H1 (cell line): Measurements from ENCODE around the gene SSBP3. TPM values are rescaled to one million over a fixed set of nuclear protein-coding genes. Genes with fewer than 3 reads are reported as not detected.
A peak's percentile ranks its signal among the peaks of the same experiment; 100 is the strongest.

Experiments used
- CTCF ChIA-PET: fragments of 300-600 bp; sonication (Branson Sonifier 250); formaldehyde crosslinking; loops from one replicate; lab custom pipeline; 2021; ENCODE audit not compliant: partially characterized antibody; lab: Charles Lee
- POLR2A ChIA-PET: fragments of 300-600 bp; sonication (Branson Sonifier 250); formaldehyde crosslinking; loops from one replicate; lab custom pipeline; 2021; ENCODE audit warnings: inconsistent platforms; ENCODE audit not compliant: partially characterized antibody; lab: Charles Lee
- DNase-seq, 2 experiments: peaks; one replicate each; pipeline versions ENCODE4 v3.0.0 to v3.0.0-alpha.2; 2010 to 2022; ENCODE audit warnings: low spot score in 2 of 2, low read depth in 1 of 2, mixed read lengths in 1 of 2
- FAIRE-seq: peaks from 2 replicates; lab custom pipeline; 2011; peaks lifted over from hg19 to GRCh38; lab: Jason Lieb, UNC
- H2AFZ ChIP-seq: 2 replicates; pipeline ENCODE4 v1.8.1; 2012; ENCODE audit warnings: low read length, inconsistent platforms
- H2AK5ac ChIP-seq: 2 replicates; pipeline ENCODE4 v1.6.1; 2013; ENCODE audit warnings: low read depth, low read length
- H2BK120ac ChIP-seq: replicated peaks from 2 replicates; pipeline ENCODE3; 2013; ENCODE audit warnings: low read depth, low read length, inconsistent platforms
- H2BK12ac ChIP-seq: 2 replicates; pipeline ENCODE4 v1.6.1; 2013; ENCODE audit warnings: low read depth, low read length
- H2BK15ac ChIP-seq: 2 replicates; pipeline ENCODE4 v1.6.1; 2013; ENCODE audit warnings: low read length
- H2BK20ac ChIP-seq: 2 replicates; pipeline ENCODE4 v1.6.1; 2013; ENCODE audit warnings: low read length
- H2BK5ac ChIP-seq: 2 replicates; pipeline ENCODE4 v1.6.1; 2013; ENCODE audit warnings: low read depth, low read length
- H3K14ac ChIP-seq: 2 replicates; pipeline ENCODE4 v1.6.1; 2013; ENCODE audit warnings: inconsistent platforms; ENCODE audit not compliant: insufficient read length
- H3K18ac ChIP-seq: 2 replicates; pipeline ENCODE4 v1.6.1; 2013; ENCODE audit warnings: low read length; ENCODE audit errors: extremely low read depth
- H3K23ac ChIP-seq: 2 replicates; pipeline ENCODE4 v1.6.1; 2013; ENCODE audit warnings: inconsistent platforms; ENCODE audit not compliant: insufficient read length
- H3K23me2 ChIP-seq: 2 replicates; pipeline ENCODE4 v1.6.1; 2013; ENCODE audit warnings: low read depth, low read length
- H3K27ac ChIP-seq: 2 replicates; pipeline ENCODE4 v1.6.1; 2011; ENCODE audit warnings: low read depth, low read length, inconsistent platforms
- H3K27me3 ChIP-seq, 4 experiments: replicated peaks in 1 of 4; 1 replicate in 1 of 4; 2 replicates in 3 of 4; pipeline versions ENCODE4 v1.6.1 to v1.8.1; 2011 to 2013; ENCODE audit warnings: low read length in 3 of 4, mild to moderate bottlenecking in 3 of 4, inconsistent platforms in 2 of 4, mixed read lengths in 2 of 4, moderate library complexity in 1 of 4; ENCODE audit not compliant: control insufficient read depth in 3 of 4, insufficient read depth in 3 of 4; ENCODE audit errors: extremely low read depth in 1 of 4
- H3K36me3 ChIP-seq, 4 experiments: 2 replicates each; pipeline versions ENCODE4 v1.6.1 to v1.8.1; 2011 to 2013; ENCODE audit warnings: mild to moderate bottlenecking in 4 of 4, low read length in 3 of 4, moderate library complexity in 2 of 4, control low read depth in 1 of 4, inconsistent platforms in 1 of 4; ENCODE audit not compliant: insufficient read depth in 4 of 4, control insufficient read depth in 2 of 4
- H3K4ac ChIP-seq: replicated peaks from 2 replicates; pipeline ENCODE3; 2013; ENCODE audit warnings: low read length, low read depth, mixed read lengths, inconsistent platforms; ENCODE audit not compliant: insufficient read length
- H3K4me1 ChIP-seq, 4 experiments: replicated peaks in 1 of 4; 1 replicate in 1 of 4; 2 replicates in 3 of 4; pipeline versions ENCODE4 v1.6.1 to v1.8.1; 2011 to 2013; ENCODE audit warnings: low read length in 3 of 4, inconsistent platforms in 2 of 4, mixed read lengths in 1 of 4; ENCODE audit not compliant: insufficient read depth in 4 of 4, control insufficient read depth in 3 of 4
- H3K4me2 ChIP-seq, 2 experiments: 2 replicates each; pipeline versions ENCODE4 v1.6.1 to v1.8.1; 2011 to 2013; ENCODE audit warnings: low read depth in 2 of 2, low read length in 2 of 2, control low read depth in 1 of 2, inconsistent platforms in 1 of 2, mild to moderate bottlenecking in 1 of 2; ENCODE audit not compliant: insufficient read depth in 1 of 2
- H3K4me3 ChIP-seq, 4 experiments: fragments of 200-600, 300-600 bp in 1 of 4; sonication (generic), shearing (Covaris generic), sonication (Bioruptor Twin) in 1 of 4; 2 replicates each; pipeline versions ENCODE4 v1.5.1 to v1.8.1; 2011 to 2016; ENCODE audit warnings: low read length in 4 of 4, low read depth in 3 of 4, control low read depth in 2 of 4, inconsistent platforms in 2 of 4, mild to moderate bottlenecking in 2 of 4, mixed read lengths in 1 of 4, moderate library complexity in 1 of 4; ENCODE audit not compliant: insufficient read depth in 2 of 4; ENCODE audit errors: extremely low read depth in 1 of 4
- H3K56ac ChIP-seq: replicated peaks from 2 replicates; pipeline ENCODE3; 2013; ENCODE audit warnings: low read depth, mild to moderate bottlenecking, mixed read lengths, low read length, inconsistent platforms; ENCODE audit not compliant: insufficient read length
- H3K79me1 ChIP-seq: 2 replicates; pipeline ENCODE4 v1.6.1; 2013; ENCODE audit warnings: low read depth, low read length, control low read depth
- H3K79me2 ChIP-seq, 2 experiments: 2 replicates each; pipeline versions ENCODE4 v1.6.1 to v1.8.1; 2012 to 2013; ENCODE audit warnings: low read length in 2 of 2, mild to moderate bottlenecking in 2 of 2, inconsistent platforms in 1 of 2; ENCODE audit not compliant: insufficient read depth in 2 of 2, control insufficient read depth in 1 of 2
- H3K9ac ChIP-seq, 4 experiments: replicated peaks in 1 of 4; 1 replicate in 1 of 4; 2 replicates in 3 of 4; pipeline versions ENCODE4 v1.6.1 to v1.8.1; 2011 to 2013; ENCODE audit warnings: low read depth in 3 of 4, low read length in 3 of 4, control low read depth in 2 of 4, mild to moderate bottlenecking in 2 of 4, moderate library complexity in 2 of 4, inconsistent platforms in 1 of 4; ENCODE audit errors: extremely low read depth in 1 of 4
- H3K9me3 ChIP-seq, 2 experiments: 2 replicates each; pipeline versions ENCODE4 v1.6.1 to v1.8.1; 2012 to 2013; ENCODE audit warnings: mild to moderate bottlenecking in 2 of 2, moderate library complexity in 2 of 2, control low read depth in 1 of 2, inconsistent platforms in 1 of 2, low read depth in 1 of 2, low read length in 1 of 2, mixed read lengths in 1 of 2; ENCODE audit not compliant: insufficient read depth in 2 of 2
- H4K20me1 ChIP-seq, 2 experiments: replicated peaks in 1 of 2; 2 replicates each; pipeline versions ENCODE3 to v1.8.1; 2011 to 2013; ENCODE audit warnings: inconsistent platforms in 2 of 2, low read length in 2 of 2, mild to moderate bottlenecking in 1 of 2; ENCODE audit not compliant: insufficient read depth in 2 of 2, control insufficient read depth in 1 of 2
- H4K5ac ChIP-seq: 2 replicates; pipeline ENCODE4 v1.6.1; 2013; ENCODE audit warnings: low read length, low read depth, mixed read lengths, inconsistent platforms; ENCODE audit not compliant: insufficient read length
- H4K8ac ChIP-seq: 2 replicates; pipeline ENCODE4 v1.8.0; 2013; ENCODE audit warnings: mild to moderate bottlenecking, moderate library complexity, low read length, inconsistent platforms; ENCODE audit not compliant: insufficient read depth; ENCODE audit errors: extremely low read depth
- H4K91ac ChIP-seq: replicated peaks from 2 replicates; pipeline ENCODE3; 2013; ENCODE audit warnings: low read length, mixed read lengths, inconsistent platforms; ENCODE audit not compliant: insufficient read length
- CHD2 ChIP-seq: IDR thresholded peaks from 2 replicates; pipeline ENCODE4 v1.6.1; 2012; ENCODE audit warnings: low read length, improper control_type of control experiment
- POLR2A ChIP-seq, 2 experiments: IDR thresholded peaks; 1 replicate in 1 of 2; 2 replicates in 1 of 2; pipeline ENCODE4 v1.6.1; 2011; ENCODE audit warnings: low read depth in 2 of 2, low read length in 2 of 2, mild to moderate bottlenecking in 2 of 2; ENCODE audit errors: control extremely low read depth in 1 of 2
- POLR2AphosphoS5 ChIP-seq: IDR thresholded peaks from 2 replicates; pipeline ENCODE4 v1.6.1; 2011; ENCODE audit warnings: low read depth, low read length
- ZNF274 ChIP-seq: IDR thresholded peaks from 2 replicates; pipeline ENCODE4 v1.7.0; 2012; ENCODE audit warnings: low read length, borderline replicate concordance; ENCODE audit errors: extremely low read depth
- WGBS, 2 experiments: shearing (Covaris generic) in 1 of 2; methylation state at CpG; one replicate each; pipeline versions ENCODE4 v1.1.6 to v1.1.7; 2013 to 2015; ENCODE audit warnings: low lambda C conversion rate in 2 of 2, mixed read lengths in 2 of 2, inconsistent platforms in 1 of 2, low coverage in 1 of 2, missing lambda C conversion rate in 1 of 2; ENCODE audit not compliant: insufficient replicate concordance in 2 of 2, insufficient coverage in 1 of 2, insufficient read length in 1 of 2; ENCODE audit errors: extremely low coverage in 1 of 2, missing lambda C conversion rate in 1 of 2; 5-methylcytosine and 5-hydroxymethylcytosine counted together
- polyA plus RNA-seq, 7 experiments: library from polyadenylated mRNA; depleted of rRNA in 3 of 7; stranded (reverse) in 5 of 7; unstranded in 2 of 7; fragments of >200 nt in 5 of 7; fragments of 200-250 nt in 2 of 7; gene quantifications; 1 replicate in 5 of 7; 2 replicates in 1 of 7; 4 replicates in 1 of 7; pipeline versions ENCODE4 v1.2.1 to v1.2.3, GENCODE V29; 2011 to 2013; ENCODE audit warnings: missing spikeins in 2 of 7, mixed read lengths in 2 of 7
- total RNA-seq: library from RNA; stranded (reverse); fragmentation: NEBNext Ultra II Directional; extraction: Animal tissue kit (Norgen Biotek cat#: 25700); gene quantifications from 2 replicates; pipeline ENCODE4 v1.2.1, GENCODE V29; 2021
- TF ChIP-seq, protein P1 (sequence below): IDR thresholded peaks from 2 replicates; pipeline ENCODE4 v1.6.1; 2011; ENCODE audit warnings: low read depth, mild to moderate bottlenecking, low read length; ENCODE audit not compliant: insufficient read depth

SSBP3 gene
- total and polyA plus RNA-seq, 2 of the 8 experiments (the other 6 are each of a cell fraction or from before 2014, with no cell fraction given), result 99.7 to 133 TPM

DNA sequence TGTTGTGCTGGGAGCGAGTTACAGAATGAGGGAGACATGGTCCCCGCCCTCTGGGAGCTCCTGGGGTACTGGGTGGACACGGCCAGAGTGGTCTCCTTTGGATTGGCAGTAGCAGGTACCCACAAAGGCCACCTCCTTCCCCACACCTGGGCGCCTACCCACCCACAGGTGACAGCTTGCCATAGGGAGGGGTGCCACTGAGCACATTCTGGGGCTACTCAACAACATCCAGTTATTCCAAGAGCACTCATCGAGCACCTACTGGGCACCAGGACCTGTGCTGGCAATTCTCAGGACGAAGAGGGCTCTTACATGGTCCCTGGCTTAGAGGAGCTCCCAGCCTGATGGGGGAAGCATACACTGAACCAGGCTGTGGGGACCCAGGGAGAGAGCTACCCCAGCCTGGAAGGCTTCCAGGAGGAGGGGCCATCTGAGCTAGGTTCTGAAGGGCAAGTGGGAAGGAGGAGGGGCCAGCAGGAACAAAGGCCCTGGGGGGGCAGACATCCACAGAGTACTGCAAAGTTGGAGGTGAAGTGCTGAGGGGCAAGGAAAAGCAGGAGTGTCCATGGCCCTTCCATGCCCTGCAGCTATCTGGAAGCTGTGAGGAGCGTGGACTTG lies 184.2 kb downstream of the SSBP3 start:
- H3K27ac ChIP-seq, result no peak overlapping the region
- H3K4me2 ChIP-seq, result no peak overlapping the region
- no peak overlapping the region for H3K4ac ChIP-seq
- peaks cover 7 to 12% of the 10 kb centered on the region in 2 experiments for H4K20me1 ChIP-seq
- H2BK20ac ChIP-seq, result no peak overlapping the region
- no peak overlapping the region for H4K91ac ChIP-seq
- ChIA-PET CTCF (interaction anchor here (0.6 to 1.4 kb wide), 7 partner anchors 9 to 449 kb away, joined by 3 to 5 read pairs (median 4); no protein-coding TSS in a partner anchor), POLR2A (interaction anchor here (0.8 to 7.1 kb wide), 10 partner anchors 8 to 267 kb away, joined by 3 to 50 read pairs (median 4); partner anchors contain the start of genes CYB5RL and MRPL37)
- no peaks in the 10 kb centered on the region for H3K79me2 ChIP-seq
- H3K36me3 ChIP-seq, result peaks cover 9 to 24% (median 13%) of the 10 kb centered on the region in 4 experiments
- no peak overlapping the region for H2BK12ac ChIP-seq
- no peak overlapping the region for H2AFZ ChIP-seq
- H3K4me1 ChIP-seq, result peaks cover 0 to 4% (median 2%) of the 10 kb centered on the region in 4 experiments; a peak in 3 of 7 replicates
- H2BK15ac ChIP-seq, result no peak overlapping the region
- DNase-seq, result no peak
- TF ChIP-seq POLR2AphosphoS5 (peak; percentile 38; the same call in 1 of the 2 replicates), ZNF274 (no peak), CHD2 (no peak), POLR2A (IDR thresholded peaks at IDR 0.05; ENCODE audit: control extremely low read depth in 1 of 2, low read depth in 2 of 2, low read length in 2 of 2) (peak in 1 of 2 experiments; percentile 0; a peak in 1 of 3 replicates)
- TF ChIP-seq, protein P1, sequence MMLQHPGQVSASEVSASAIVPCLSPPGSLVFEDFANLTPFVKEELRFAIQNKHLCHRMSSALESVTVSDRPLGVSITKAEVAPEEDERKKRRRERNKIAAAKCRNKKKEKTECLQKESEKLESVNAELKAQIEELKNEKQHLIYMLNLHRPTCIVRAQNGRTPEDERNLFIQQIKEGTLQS, result no peak
- WGBS, 2 experiments, result 92% methylated on average over 6 of the region's 7 CpGs; no CpG with 5 or more reads in 1 of the 2 experiments
- no peak for FAIRE-seq
- no peak overlapping the region for H2AK5ac ChIP-seq
- H2BK5ac ChIP-seq, result no peak overlapping the region
- no peak overlapping the region for H4K8ac ChIP-seq
- H2BK120ac ChIP-seq, result no peak overlapping the region
- peak overlapping the region in 1 of 4 experiments; percentile 13; a peak in 1 of 7 replicates for H3K9ac ChIP-seq
- no peak overlapping the region for H3K14ac ChIP-seq
- no peaks in the 10 kb centered on the region for H3K9me3 ChIP-seq
- H4K5ac ChIP-seq, result no peak overlapping the region
- H3K23ac ChIP-seq, result no peak overlapping the region
- no peak overlapping the region for H3K18ac ChIP-seq
- no peak overlapping the region for H3K4me3 ChIP-seq
- H3K27me3 ChIP-seq, result no peaks in the 10 kb centered on the region
- H3K23me2 ChIP-seq, result no peaks in the 10 kb centered on the region
- peaks cover 3% of the 10 kb centered on the region; the same call in 1 of the 2 replicates for H3K79me1 ChIP-seq
- H3K56ac ChIP-seq, result no peak overlapping the region
